GM12801 (cell line): Measurements from ENCODE around the gene SENP6.

Source experiments
- CTCF ChIP-seq: IDR thresholded peaks from one replicate; pipeline ENCODE4 v1.5.1; 2011; ENCODE audit warnings: control low read depth; ENCODE audit not compliant: insufficient read length; ENCODE audit errors: extremely low read depth

SENP6 gene

DNA sequence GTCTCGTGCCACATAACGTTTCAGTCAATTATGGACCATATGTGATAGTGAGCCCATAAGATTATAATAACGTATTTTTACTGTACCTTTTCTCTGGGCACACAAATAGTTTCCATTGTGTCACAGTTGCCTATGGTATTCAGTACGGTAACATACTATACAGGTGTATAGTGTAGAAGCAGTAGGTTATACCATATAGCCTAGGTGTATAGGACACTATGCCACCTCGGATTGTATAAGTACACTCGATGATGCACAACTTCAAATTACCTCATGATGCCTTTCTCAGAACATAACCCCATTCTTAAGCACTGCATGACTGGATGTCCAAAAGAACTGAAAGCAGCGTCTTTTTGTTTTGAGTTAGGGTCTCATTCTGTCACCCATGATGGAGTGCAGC lies 87.9 kb downstream of the SENP6 start:
- no peak for TF ChIP-seq CTCF

- TF ChIP-seq CTCF = no peak
These were observed 89.3 kb downstream of the SENP6 start for GRCh38 chr6:75691012-75691411.

- no peak for TF ChIP-seq CTCF
These were observed 91.9 kb downstream of the SENP6 start for GRCh38 chr6:75693534-75693933.

DNA sequence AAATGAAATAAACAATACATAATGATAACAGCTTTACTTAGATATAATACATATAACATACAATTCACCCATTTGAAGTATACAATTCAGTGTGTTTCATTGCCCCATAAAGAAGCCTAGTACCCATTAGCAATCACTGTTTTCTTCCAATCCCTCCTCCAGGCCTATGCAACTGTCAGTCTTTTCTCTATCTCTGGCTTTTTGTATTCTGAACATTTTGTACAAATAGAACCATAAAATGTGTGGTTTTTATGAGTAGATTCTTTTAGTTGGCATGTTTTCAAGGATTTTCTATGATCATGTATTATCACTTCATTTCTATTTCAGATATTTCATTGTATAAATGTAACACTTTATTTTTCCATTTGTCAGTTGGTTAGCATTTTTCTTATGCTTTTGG lies 92.7 kb downstream of the SENP6 start:
- no peak for TF ChIP-seq CTCF

GRCh38 chr6:75711173-75711572 lies 109.5 kb downstream of the SENP6 start:
- TF ChIP-seq CTCF = no peak

DNA sequence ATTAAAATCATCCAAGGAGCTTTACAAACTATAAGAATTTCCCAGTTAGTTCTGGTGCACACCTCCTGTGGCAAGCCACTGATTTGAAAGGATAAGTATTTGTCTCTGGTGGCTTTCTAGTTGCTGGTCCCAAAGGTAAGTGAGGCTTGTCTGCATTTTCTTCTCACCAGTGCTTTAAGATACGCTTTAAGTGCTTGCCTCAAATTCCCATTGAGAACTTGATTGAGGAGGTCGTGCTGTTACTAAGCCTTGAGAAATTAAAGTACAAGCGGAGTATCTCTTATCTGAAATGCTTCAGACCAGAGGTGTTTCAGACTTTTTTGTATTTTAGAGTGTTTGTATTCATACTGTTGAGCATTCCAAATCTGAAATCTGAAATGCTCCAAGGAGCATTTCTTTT lies 117.5 kb downstream of the SENP6 start:
- TF ChIP-seq CTCF = no peak

DNA sequence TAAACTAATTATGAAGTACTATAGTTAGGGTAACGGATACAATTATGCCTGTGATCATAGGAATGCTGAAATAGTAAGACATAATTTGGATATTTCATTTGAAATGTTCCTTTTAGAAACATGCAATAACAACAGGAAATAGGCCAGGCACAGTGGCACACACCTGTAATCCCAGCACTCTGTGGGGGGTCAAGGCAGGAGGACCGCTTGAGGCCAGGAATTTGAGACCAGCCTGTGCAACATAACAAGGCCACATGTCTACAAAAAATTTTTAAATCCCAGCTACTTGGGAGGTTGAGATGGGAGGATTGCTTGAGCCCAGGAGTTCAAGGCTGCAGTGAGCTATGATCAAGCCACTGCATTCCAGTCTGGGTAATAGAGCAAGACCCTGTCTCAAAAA lies 121.7 kb downstream of the SENP6 start:
- no peak for TF ChIP-seq CTCF

DNA sequence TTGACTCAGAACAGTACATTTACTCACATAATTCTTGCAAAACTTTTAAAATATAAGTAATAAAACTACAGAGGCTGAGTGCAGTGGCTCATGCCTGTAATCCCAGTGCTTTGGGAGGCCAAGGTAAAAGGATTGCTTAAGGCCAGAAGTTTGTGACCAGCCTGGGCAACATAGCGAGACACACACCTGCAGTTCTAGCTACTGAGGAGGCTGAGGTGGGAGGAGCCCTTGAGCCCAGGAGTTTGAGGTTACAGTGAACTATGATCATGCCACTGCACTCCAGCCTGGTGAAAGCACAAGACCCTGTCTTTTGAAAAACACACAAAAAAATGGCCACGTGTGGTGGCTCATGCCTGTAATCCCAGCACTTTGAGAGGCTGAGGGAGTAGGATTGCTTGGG lies 125.5 kb downstream of the SENP6 start:
- no peak for TF ChIP-seq CTCF
